Measurements from ENCODE around the gene PRR20G.

DNA sequence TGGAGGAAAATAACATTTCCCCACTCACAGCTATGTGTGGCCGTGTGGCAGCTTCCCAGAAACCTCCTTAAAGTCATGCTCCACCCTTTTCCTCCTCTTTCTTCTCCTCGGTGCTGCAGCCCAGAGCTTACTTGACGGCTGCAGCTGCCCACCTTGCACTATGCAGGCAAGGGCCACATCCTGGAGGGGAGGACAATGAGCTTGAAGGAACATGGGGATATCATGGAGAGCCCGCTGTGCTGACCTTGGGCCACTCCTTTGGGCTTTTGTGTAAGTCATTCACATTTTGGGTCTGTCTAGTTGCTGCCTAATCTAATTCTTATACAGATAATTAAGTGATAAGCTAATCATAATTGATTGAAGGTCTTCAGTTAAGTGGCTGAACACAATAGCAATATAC is 28.0 kb downstream of the PRR20G start:
- TF ChIP-seq EZH2 (IDR thresholded peaks at IDR 0.05; ENCODE audit: borderline replicate concordance, low read length): no peak
- TF ChIP-seq, protein P1, sequence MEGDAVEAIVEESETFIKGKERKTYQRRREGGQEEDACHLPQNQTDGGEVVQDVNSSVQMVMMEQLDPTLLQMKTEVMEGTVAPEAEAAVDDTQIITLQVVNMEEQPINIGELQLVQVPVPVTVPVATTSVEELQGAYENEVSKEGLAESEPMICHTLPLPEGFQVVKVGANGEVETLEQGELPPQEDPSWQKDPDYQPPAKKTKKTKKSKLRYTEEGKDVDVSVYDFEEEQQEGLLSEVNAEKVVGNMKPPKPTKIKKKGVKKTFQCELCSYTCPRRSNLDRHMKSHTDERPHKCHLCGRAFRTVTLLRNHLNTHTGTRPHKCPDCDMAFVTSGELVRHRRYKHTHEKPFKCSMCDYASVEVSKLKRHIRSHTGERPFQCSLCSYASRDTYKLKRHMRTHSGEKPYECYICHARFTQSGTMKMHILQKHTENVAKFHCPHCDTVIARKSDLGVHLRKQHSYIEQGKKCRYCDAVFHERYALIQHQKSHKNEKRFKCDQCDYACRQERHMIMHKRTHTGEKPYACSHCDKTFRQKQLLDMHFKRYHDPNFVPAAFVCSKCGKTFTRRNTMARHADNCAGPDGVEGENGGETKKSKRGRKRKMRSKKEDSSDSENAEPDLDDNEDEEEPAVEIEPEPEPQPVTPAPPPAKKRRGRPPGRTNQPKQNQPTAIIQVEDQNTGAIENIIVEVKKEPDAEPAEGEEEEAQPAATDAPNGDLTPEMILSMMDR (IDR thresholded peaks at IDR 0.05; ENCODE audit: low read length): no peak

All from OCI-LY1 (cell line).